Ishikawa (cell line): Measurements from ENCODE around the gene SYNDIG1L.

Experiments used
- CEBPB ChIP-seq: IDR thresholded peaks from 2 replicates; pipeline ENCODE4 v1.6.1; 2012
- CREB1 ChIP-seq: IDR thresholded peaks from 2 replicates; pipeline ENCODE4 v1.6.1; 2012; ENCODE audit warnings: low read depth
- EGR1 ChIP-seq: IDR thresholded peaks from 2 replicates; pipeline ENCODE4 v1.6.1; 2012
- EP300 ChIP-seq: IDR thresholded peaks from 2 replicates; pipeline ENCODE4 v1.6.1; 2012; ENCODE audit warnings: borderline replicate concordance
- FOXM1 ChIP-seq: IDR thresholded peaks from 2 replicates; pipeline ENCODE4 v1.6.1; 2012; ENCODE audit warnings: low read depth, borderline replicate concordance
- NFIC ChIP-seq: IDR thresholded peaks from 2 replicates; pipeline ENCODE4 v1.6.1; 2012
- RAD21 ChIP-seq: IDR thresholded peaks from 2 replicates; pipeline ENCODE4 v1.6.1; 2012; ENCODE audit warnings: low read depth
- TAF1 ChIP-seq: IDR thresholded peaks from 2 replicates; pipeline ENCODE4 v1.6.1; 2012; ENCODE audit warnings: low read depth, mild to moderate bottlenecking
- TCF12 ChIP-seq: IDR thresholded peaks from 2 replicates; pipeline ENCODE4 v1.6.1; 2012; ENCODE audit warnings: low read depth
- TEAD4 ChIP-seq: IDR thresholded peaks from 2 replicates; pipeline ENCODE4 v1.6.1; 2012
- YY1 ChIP-seq: IDR thresholded peaks from 2 replicates; pipeline ENCODE4 v1.6.1; 2012; ENCODE audit warnings: low read depth
- ZBTB7A ChIP-seq: IDR thresholded peaks from 2 replicates; pipeline ENCODE4 v1.6.1; 2012; ENCODE audit warnings: low read depth
- TF ChIP-seq, protein P1 (sequence below): IDR thresholded peaks from 2 replicates; pipeline ENCODE4 v1.6.1; 2012
- TF ChIP-seq, protein P2 (sequence below): IDR thresholded peaks from 2 replicates; pipeline ENCODE4 v1.6.1; 2012; ENCODE audit warnings: low read depth, mild to moderate bottlenecking
- TF ChIP-seq, protein P3 (sequence below): IDR thresholded peaks from 2 replicates; pipeline ENCODE4 v1.6.1; 2012

Gene SYNDIG1L

DNA sequence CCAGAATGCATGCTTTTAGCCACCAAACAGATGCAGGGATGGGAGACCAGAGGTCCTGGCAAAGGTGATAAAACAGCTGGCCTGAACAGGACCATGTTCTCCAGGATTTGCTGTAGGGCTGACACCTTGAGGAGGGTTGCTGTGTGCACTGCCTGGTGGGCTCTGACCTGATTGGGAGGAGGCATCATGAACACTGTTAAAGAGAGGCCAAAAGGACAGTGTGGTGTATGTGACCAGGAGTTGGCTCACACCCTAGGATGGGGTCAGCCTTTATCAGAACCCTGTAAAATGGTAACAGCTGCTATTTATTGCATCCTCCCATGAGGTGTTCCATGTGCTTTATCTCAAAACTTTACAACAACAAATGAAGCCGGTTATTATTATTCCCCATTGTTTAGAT lies 8.8 kb downstream of the SYNDIG1L start:
- TF ChIP-seq TAF1 (no peak), ZBTB7A (no peak), EGR1 (no peak), YY1 (no peak), NFIC (no peak), CREB1 (no peak), CEBPB (no peak), EP300 (no peak), RAD21 (no peak), FOXM1 (no peak), TEAD4 (no peak)
- TF ChIP-seq, protein P1, sequence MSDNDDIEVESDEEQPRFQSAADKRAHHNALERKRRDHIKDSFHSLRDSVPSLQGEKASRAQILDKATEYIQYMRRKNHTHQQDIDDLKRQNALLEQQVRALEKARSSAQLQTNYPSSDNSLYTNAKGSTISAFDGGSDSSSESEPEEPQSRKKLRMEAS, result no peak
- TF ChIP-seq, protein P2, sequence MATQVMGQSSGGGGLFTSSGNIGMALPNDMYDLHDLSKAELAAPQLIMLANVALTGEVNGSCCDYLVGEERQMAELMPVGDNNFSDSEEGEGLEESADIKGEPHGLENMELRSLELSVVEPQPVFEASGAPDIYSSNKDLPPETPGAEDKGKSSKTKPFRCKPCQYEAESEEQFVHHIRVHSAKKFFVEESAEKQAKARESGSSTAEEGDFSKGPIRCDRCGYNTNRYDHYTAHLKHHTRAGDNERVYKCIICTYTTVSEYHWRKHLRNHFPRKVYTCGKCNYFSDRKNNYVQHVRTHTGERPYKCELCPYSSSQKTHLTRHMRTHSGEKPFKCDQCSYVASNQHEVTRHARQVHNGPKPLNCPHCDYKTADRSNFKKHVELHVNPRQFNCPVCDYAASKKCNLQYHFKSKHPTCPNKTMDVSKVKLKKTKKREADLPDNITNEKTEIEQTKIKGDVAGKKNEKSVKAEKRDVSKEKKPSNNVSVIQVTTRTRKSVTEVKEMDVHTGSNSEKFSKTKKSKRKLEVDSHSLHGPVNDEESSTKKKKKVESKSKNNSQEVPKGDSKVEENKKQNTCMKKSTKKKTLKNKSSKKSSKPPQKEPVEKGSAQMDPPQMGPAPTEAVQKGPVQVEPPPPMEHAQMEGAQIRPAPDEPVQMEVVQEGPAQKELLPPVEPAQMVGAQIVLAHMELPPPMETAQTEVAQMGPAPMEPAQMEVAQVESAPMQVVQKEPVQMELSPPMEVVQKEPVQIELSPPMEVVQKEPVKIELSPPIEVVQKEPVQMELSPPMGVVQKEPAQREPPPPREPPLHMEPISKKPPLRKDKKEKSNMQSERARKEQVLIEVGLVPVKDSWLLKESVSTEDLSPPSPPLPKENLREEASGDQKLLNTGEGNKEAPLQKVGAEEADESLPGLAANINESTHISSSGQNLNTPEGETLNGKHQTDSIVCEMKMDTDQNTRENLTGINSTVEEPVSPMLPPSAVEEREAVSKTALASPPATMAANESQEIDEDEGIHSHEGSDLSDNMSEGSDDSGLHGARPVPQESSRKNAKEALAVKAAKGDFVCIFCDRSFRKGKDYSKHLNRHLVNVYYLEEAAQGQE, result no peak
- TF ChIP-seq, protein P3, sequence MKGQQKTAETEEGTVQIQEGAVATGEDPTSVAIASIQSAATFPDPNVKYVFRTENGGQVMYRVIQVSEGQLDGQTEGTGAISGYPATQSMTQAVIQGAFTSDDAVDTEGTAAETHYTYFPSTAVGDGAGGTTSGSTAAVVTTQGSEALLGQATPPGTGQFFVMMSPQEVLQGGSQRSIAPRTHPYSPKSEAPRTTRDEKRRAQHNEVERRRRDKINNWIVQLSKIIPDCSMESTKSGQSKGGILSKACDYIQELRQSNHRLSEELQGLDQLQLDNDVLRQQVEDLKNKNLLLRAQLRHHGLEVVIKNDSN, result no peak

DNA sequence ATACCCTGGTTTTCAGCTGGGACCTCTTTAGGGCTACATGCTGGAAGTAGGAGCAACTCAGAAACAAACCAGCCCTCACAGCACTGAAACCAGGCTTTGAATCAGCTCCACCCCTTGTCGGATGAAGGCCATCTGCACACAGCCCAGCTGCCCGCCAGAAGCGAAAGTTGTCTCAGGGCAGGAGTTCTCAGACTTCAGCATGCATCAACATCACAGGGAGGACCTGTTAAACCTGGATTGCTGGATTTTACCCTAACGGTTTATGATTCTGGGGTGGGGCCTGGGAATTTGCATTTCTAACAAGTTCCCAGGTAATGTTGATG lies 10.9 kb downstream of the SYNDIG1L start:
- TF ChIP-seq, protein P1, result no peak
- no peak for TF ChIP-seq CEBPB
- TF ChIP-seq EGR1, result no peak
- no peak for TF ChIP-seq EP300
- TF ChIP-seq, protein P2, result no peak
- no peak for TF ChIP-seq TCF12
- no peak for TF ChIP-seq TEAD4
- no peak for TF ChIP-seq CREB1
- TF ChIP-seq RAD21, result no peak
- no peak for TF ChIP-seq NFIC
- TF ChIP-seq TAF1, result no peak
- TF ChIP-seq ZBTB7A, result no peak
- no peak for TF ChIP-seq FOXM1
- TF ChIP-seq YY1, result no peak
- TF ChIP-seq, protein P3, result no peak

DNA sequence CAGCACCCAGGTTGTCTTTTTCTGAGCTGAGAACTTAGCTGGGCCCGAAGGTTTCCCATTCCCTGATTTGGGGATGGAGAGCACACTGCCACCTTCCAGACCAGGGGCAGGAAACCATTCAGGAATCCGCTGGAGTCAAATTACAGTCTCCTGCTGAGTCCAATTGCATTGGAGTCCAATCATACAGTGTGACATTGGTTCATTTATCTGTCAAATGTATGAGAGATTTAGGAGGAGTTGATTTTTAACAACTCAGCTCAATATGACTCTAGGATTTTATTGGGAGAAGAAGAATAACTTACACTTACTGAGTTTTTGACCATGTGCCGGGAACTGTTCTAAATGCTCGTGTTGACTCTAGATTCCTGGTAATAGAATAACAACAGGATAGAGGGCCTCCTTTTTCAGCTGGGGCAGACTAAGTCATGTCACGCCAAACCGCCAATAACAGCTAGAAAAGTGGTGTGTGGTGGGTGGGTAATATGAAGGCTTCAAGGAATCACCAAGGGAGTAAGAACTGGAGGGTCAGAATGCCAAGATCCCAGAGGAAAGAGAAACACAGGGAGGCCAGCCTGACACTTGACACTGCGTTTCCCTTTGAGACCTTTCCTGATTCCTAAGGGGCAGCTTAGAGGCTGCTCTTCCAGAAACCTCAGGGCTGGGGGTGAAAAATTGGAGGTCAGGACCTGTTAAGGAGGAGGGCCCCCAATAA lies 11.5 kb downstream of the SYNDIG1L start:
- TF ChIP-seq FOXM1 (no peak), ZBTB7A (peak; percentile 45; the same call in 1 of the 2 replicates), TAF1 (no peak), EGR1 (no peak), TEAD4 (peak; percentile 64), EP300 (no peak), RAD21 (no peak), NFIC (no peak), CREB1 (no peak), YY1 (no peak), TCF12 (no peak), CEBPB (0 out of 2 replicates have a peak, but pooled peaks have one; percentile 6)
- TF ChIP-seq, protein P3, result no peak
- TF ChIP-seq, protein P1, result no peak
- TF ChIP-seq, protein P2, result no peak
